HG03108 (cell line): ENCODE measurements around the gene KNTC1.
"Not testable (repeated sequence)": the region's sequence is repeated elsewhere in the genome, so short reads cannot be mapped to it uniquely, and the experiment has no call there.

Experiments used
- ATAC-seq: cut with Tn5 transposase; IDR thresholded peaks from one replicate; pipeline ENCODE4 v1.9.1; 2021; ENCODE audit warnings: moderate library complexity; ENCODE audit not compliant: unreplicated experiment

KNTC1 gene

GRCh38 chr12:122547330-122547729 is 20.3 kb downstream of the KNTC1 start:
- no peak for ATAC-seq

GRCh38 chr12:122558745-122559641 is 31.9 kb downstream of the KNTC1 start:
- no peak for ATAC-seq

GRCh38 chr12:122560138-122560537 is 33.1 kb downstream of the KNTC1 start:
- ATAC-seq, result no peak

GRCh38 chr12:122563361-122563760 is 36.3 kb downstream of the KNTC1 start:
- no peak for ATAC-seq

- not testable (repeated sequence) for ATAC-seq
Observed at GRCh38 chr12:122566816-122567215, 39.8 kb downstream of the KNTC1 start.

GRCh38 chr12:122569288-122569687 is 42.2 kb downstream of the KNTC1 start:
- no peak for ATAC-seq

GRCh38 chr12:122570006-122570405 is 43.0 kb downstream of the KNTC1 start:
- ATAC-seq, result not testable (repeated sequence)

- no peak for ATAC-seq
Observed at GRCh38 chr12:122571821-122572220, 44.8 kb downstream of the KNTC1 start.

- not testable (repeated sequence) for ATAC-seq
Observed at GRCh38 chr12:122583294-122583693, 56.2 kb downstream of the KNTC1 start.

- ATAC-seq, result no peak
Observed at GRCh38 chr12:122584177-122584863, 57.3 kb downstream of the KNTC1 start.

GRCh38 chr12:122590990-122591389 is 63.9 kb downstream of the KNTC1 start:
- ATAC-seq, result no peak

- ATAC-seq, result not testable (repeated sequence)
Observed at GRCh38 chr12:122591966-122592365, 64.9 kb downstream of the KNTC1 start.

GRCh38 chr12:122592543-122592942 is 65.5 kb downstream of the KNTC1 start:
- ATAC-seq, result not testable (repeated sequence)

GRCh38 chr12:122593910-122594309 is 66.9 kb downstream of the KNTC1 start:
- no peak for ATAC-seq

- ATAC-seq, result no peak
Observed at GRCh38 chr12:122596838-122597237, 69.8 kb downstream of the KNTC1 start.

- no peak for ATAC-seq
Observed at GRCh38 chr12:122602456-122602855, 75.4 kb downstream of the KNTC1 start.

GRCh38 chr12:122604993-122605392 is 77.9 kb downstream of the KNTC1 start:
- ATAC-seq, result no peak

GRCh38 chr12:122609732-122610131 is 82.7 kb downstream of the KNTC1 start:
- ATAC-seq, result no peak

GRCh38 chr12:122610207-122610606 is 83.2 kb downstream of the KNTC1 start:
- ATAC-seq, result no peak

- ATAC-seq, result no peak
Observed at GRCh38 chr12:122610911-122611310, 83.9 kb downstream of the KNTC1 start.

GRCh38 chr12:122614839-122615238 is 87.8 kb downstream of the KNTC1 start:
- ATAC-seq, result no peak

GRCh38 chr12:122615780-122616179 is 88.7 kb downstream of the KNTC1 start:
- no peak for ATAC-seq
